Posterior vena cava (tissue), 2 donors: ENCODE measurements around the gene AMFR. TPM values are rescaled to one million over a fixed set of nuclear protein-coding genes. Genes with fewer than 3 reads are reported as not detected.

Experiments
- DNase-seq: peaks from one replicate; pipeline ENCODE4 v3.0.0-alpha.2; 2020; ENCODE audit warnings: low spot score
- intact Hi-C, 2 donors: fragments of 100-400 bp; cut with DNase I; formaldehyde crosslinking; loops; one replicate each; pipeline versions ENCODE4 v1.14.1 to v1.14.2; 2022 to 2023
- total RNA-seq, 2 donors: library from RNA; stranded (reverse); fragmentation: NEBNext Ultra II Directional; extraction: Animal tissue kit (Norgen Biotek cat#: 25700); gene quantifications; one replicate each; pipeline ENCODE4 v1.2.1, GENCODE V29; 2021
- donor health status: DM: yes; HTN: yes; CAD: no.
- donor health status: DM: yes; HTN: yes; CAD: no.

The AMFR gene
- total RNA-seq, 2 donors from 2014 or later, result 102 to 116 TPM

GRCh38 chr16:56321571-56321970, 103.8 kb downstream of the AMFR start:
- intact Hi-C loops, result no loop called here
- DNase-seq, result no peak

- DNase-seq, result no peak
- intact Hi-C loops, result no loop called here
These were observed 104.4 kb downstream of the AMFR start for GRCh38 chr16:56320811-56321558.

DNA sequence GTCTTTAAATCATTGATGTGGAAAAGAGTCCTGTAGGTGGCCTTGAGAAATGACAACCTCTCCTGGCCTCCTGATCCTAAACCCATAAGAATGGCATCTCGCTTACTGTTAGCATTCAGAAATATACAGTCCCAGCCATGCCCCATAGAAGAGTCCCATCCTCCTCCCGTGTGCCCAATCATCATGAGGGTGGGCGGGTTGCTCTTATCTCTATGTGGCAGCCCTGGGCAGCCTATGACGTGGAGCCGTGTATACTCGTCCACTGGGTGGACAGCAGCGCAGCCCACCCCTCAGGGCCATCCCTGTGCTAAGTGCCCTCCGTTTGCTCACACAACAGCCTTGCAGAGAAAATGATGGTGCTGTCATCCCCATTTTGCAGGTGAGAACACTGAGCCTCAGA, 105.3 kb downstream of the AMFR start:
- DNase-seq, result no peak
- intact Hi-C loops, result no loop called here

DNA sequence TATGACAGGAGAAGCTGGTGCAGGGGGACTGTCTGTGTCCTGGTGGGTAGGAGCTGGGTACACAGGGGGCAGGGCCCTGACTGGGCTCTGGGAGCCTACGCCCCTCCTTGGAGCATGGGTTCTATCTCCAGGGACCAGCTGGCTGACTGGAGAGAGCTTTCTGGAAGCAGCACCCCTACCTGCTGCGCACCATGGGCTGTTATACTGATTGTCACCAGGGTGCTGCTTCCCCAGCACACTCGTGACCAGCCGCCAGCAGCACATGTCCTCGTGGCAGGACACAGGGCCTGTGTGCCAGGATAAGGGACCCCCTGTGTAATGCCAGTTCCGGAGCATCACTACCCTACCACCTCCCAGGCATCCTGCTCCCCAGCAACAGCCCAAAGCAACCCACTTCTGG, 106.0 kb downstream of the AMFR start:
- DNase-seq, result no peak
- intact Hi-C loops, result loop anchor here in 1 of 2 donors (5.0 kb wide), 1 partner anchor 372 kb away; no protein-coding TSS in a partner anchor

DNA sequence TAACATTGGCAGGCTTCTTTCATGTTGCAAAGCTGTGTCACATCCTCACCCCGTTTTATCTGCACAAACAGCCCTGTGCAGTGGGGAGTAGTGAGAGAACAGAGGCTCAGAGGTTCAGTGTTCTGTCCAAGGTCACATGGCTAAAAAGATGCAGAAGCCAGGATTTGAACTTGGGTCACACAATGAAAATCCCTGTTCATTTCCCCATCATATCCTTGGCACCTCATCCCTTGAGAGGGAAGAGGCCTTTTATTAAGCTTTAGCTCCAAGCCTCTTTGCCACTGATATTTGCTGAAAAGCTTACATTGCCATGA, 106.6 kb downstream of the AMFR start:
- DNase-seq, result no peak
- intact Hi-C loops, result loop anchor here in 1 of 2 donors (5.0 kb wide), 1 partner anchor 371 kb away; no protein-coding TSS in a partner anchor

DNA sequence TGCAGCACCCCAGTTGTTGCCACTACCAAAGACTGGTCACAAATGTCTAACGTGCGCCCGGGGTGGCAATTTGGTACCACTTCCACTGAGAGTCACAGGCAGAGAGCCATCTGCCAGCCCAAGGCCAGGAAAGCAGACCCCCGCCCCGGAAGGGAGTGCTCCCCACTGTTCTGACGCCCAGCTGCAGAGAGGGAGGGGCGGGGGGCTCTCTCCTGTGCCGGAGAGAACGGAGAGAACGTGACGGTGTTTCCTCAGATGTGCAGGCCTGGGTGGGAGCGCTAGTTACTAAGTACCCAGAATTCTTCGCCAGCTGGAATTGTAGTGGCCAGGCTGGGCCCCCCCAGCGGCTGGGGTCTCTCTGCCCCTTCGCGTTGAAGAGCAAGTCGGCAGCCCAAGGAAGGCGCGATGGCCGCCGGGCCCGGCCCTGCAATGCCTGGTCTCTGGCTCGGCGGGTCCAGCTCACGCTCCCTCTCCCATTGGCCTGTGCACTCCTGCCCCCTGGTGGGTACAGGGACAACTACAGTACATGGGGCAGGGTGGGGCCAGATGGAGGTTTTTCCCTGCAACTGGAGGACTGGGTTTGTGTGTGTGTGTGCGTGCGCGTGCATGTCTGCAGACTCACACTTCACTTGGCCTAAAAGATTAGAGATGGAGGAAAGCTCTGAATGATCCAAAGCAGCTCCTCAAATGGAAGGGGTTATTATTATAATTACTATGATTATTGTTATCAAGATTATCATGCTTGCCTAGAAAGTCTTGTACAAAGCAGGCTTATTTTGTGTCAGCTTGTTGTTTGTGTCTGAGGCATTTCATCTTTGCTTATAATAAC, 107.1 kb downstream of the AMFR start:
- peak; percentile 95 for DNase-seq
- intact Hi-C loops, result loop anchor here (2.0 to 5.0 kb wide), 2 partner anchors 371 kb away; no protein-coding TSS in a partner anchor

GRCh38 chr16:56316545-56316944, 108.8 kb downstream of the AMFR start:
- intact Hi-C loops, result loop anchor here (2.0 to 5.0 kb wide), 2 partner anchors 369 to 370 kb away; no protein-coding TSS in a partner anchor
- no peak for DNase-seq

DNA sequence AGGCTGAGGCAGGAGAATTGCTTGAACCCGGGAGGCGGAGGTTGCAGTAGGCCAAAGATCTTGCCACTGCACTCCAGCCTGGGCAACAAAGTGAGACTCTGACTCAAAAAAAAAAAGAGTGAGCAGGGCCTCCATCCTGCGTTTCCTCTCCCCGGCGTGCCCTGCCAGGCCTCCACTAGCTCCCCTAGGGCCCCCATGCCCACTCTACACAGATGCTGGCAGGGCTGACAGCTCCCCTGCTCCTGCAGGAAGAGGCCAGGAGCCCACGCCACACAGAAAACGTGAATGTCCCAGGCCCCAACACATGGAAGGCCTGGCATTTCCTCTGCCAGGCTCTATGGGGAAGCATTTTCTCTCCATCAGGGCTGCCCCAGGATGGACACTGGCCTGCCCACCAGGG, 109.4 kb downstream of the AMFR start:
- DNase-seq, result no peak
- intact Hi-C loops, result loop anchor here (2.0 to 5.0 kb wide), 2 partner anchors 369 kb away; no protein-coding TSS in a partner anchor

DNA sequence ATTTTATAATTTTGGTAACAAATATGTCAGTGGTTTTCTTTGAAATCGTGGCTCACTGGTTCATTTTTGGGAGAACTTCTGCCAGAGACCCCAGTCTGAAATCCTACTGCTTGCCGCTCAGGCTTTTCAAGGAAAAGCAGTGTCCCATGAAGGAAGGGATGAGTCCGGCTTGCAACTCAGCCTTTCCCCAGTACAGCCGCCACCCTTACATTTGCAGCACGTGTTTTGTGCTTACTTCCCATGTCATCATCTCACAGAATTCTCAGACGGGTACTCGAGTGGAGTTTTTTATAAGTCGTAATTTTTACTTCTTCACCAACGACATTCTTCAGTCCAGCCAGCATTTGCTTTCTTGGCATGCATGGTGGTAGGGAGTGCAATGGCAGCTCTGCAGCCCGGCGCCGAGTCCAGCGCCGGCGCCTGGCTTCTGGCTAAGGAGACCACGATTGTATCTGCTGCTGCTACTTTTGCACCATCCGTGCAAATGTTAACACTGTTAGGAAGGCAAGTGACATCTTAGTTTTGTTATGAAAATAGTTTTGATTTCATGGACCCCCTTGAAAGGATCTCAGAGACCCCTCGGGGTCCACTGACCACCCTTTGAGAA, 111.0 kb downstream of the AMFR start:
- intact Hi-C loops, result no loop called here
- no peak for DNase-seq

DNA sequence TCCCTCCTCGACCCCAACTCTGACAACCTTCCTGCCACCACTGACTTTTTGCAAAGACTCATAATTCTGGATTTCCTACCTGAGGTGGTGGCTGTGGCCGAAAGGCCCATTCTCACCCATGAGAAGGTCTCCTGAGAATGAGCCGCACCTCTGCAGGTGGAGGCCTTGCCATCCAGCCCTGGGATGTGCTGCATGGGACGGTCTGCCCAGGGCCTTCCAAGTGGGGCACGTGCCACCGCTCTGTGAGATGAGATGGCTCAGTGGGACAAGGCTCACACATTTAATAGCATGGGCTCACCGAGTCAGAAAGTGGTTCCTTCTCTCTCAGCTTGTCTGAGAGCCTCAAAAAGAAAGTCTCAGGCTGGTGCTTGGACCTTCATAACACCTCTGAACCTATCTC, 112.8 kb downstream of the AMFR start:
- no peak for DNase-seq
- intact Hi-C loops, result no loop called here

DNA sequence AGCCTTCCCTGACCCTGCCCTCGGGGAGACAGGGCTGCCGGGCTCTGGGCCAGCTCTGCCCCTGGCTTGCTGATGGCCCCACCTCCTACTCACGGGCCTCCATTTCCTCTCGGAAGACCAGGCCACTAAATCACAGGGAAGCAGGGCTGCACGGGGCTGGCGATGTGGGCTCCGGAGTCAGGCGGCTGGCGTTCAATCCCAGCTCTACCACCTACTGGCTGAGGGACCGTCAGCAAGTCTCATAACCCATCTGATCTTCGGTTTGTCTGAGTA, 113.4 kb downstream of the AMFR start:
- intact Hi-C loops, result no loop called here
- no peak for DNase-seq

Other genes with a start within 250 kb of the AMFR start
- 10 to 100 TPM; 21.4 to 39.1 TPM for gene GNAO1, start 234.1 kb downstream of the AMFR start, total RNA-seq
- 10 to 100 TPM; 75.5 to 76.3 TPM for gene NUDT21, start 25.8 kb upstream of the AMFR start, total RNA-seq
- gene OGFOD1, start 26.0 kb upstream of the AMFR start, total RNA-seq, result 10 to 100 TPM; 33.8 to 35.2 TPM
- gene BBS2, start 94.5 kb upstream of the AMFR start, total RNA-seq, result 10 to 100 TPM; 30.5 to 36.5 TPM
- not detected for gene MT4, start 139.5 kb upstream of the AMFR start, total RNA-seq
- not detected for gene MT3, start 164.0 kb upstream of the AMFR start, total RNA-seq
- gene MT2A, start 183.0 kb upstream of the AMFR start, total RNA-seq, result 1,000 to 10,000 TPM in 1 of 2 donors, 100 to 1,000 TPM in 1; 643 to 1,788 TPM
- 100 to 1,000 TPM; 240 to 379 TPM for gene MT1E, start 200.2 kb upstream of the AMFR start, total RNA-seq
- 100 to 1,000 TPM in 1 of 2 donors, 10 to 100 TPM in 1; 82.2 to 146 TPM for gene MT1M, start 207.1 kb upstream of the AMFR start, total RNA-seq
- 100 to 1,000 TPM in 1 of 2 donors, 10 to 100 TPM in 1; 52.7 to 104 TPM for gene MT1A, start 213.1 kb upstream of the AMFR start, total RNA-seq
- gene MT1B, start 226.3 kb upstream of the AMFR start, total RNA-seq, result not detected
- gene MT1F, start 232.4 kb upstream of the AMFR start, total RNA-seq, result 10 to 100 TPM in 1 of 2 donors, 1 to 10 TPM in 1; 9.1 to 10.6 TPM
- gene MT1G, start 242.5 kb upstream of the AMFR start, total RNA-seq, result 10 to 100 TPM; 14.0 to 26.7 TPM
- gene MT1H, start 244.3 kb upstream of the AMFR start, total RNA-seq, result 1 to 10 TPM in 1 of 2 donors, not detected in 1; 2.0 TPM